Endothelial cell of umbilical vein (primary cell): Measurements from ENCODE around the gene TEX28. TPM values are rescaled to one million over a fixed set of nuclear protein-coding genes. Genes with fewer than 3 reads are reported as not detected.

ENCODE experiments used
- BruUV-seq: library from RNA; stranded (reverse); fragments of 400-500 nt; replicated peaks from 2 replicates; lab custom pipeline; 2021; lab: Mats Ljungman, UMichigan
- CTCF ChIA-PET: fragments of 300-600, 350-600 bp; sonication (Branson Sonifier 250); formaldehyde crosslinking; loops from one replicate; lab custom pipeline; 2021; ENCODE audit warnings: antibody characterized with exemption, inconsistent platforms; lab: Charles Lee
- POLR2A ChIA-PET: fragments of 300-600, 350-600 bp; sonication (Branson Sonifier 250); formaldehyde crosslinking; loops from one replicate; lab custom pipeline; 2021; ENCODE audit warnings: antibody characterized with exemption, inconsistent platforms; lab: Charles Lee
- DNase-seq: peaks from one replicate; pipeline ENCODE4 v3.0.0-alpha.2; 2011; ENCODE audit warnings: low read depth, low spot score
- FAIRE-seq: peaks from 2 replicates; lab custom pipeline; 2011; peaks lifted over from hg19 to GRCh38; lab: Jason Lieb, UNC
- H2AFZ ChIP-seq: 2 replicates; pipeline ENCODE4 v1.6.0; 2012; ENCODE audit warnings: low read depth, low read length, control low read depth, inconsistent platforms
- H3K27ac ChIP-seq: 2 replicates; pipeline ENCODE4 v1.5.1; 2011; ENCODE audit warnings: low read depth, mild to moderate bottlenecking, control low read depth, low read length, moderate library complexity; ENCODE audit not compliant: insufficient read depth
- H3K27me3 ChIP-seq, 2 experiments: 2 replicates each; pipeline versions ENCODE4 v1.6.0 to v1.6.1; 2011; ENCODE audit warnings: low read length in 2 of 2, mixed read lengths in 1 of 2; ENCODE audit not compliant: control insufficient read depth in 2 of 2, insufficient read depth in 2 of 2
- H3K36me3 ChIP-seq, 2 experiments: 2 replicates in 1 of 2; 3 replicates in 1 of 2; pipeline ENCODE4 v1.5.1; 2011; ENCODE audit warnings: low read length in 2 of 2, mild to moderate bottlenecking in 1 of 2, moderate library complexity in 1 of 2; ENCODE audit not compliant: control insufficient read depth in 2 of 2, insufficient read depth in 2 of 2; ENCODE audit errors: extremely low read depth in 1 of 2
- H3K4me1 ChIP-seq: 3 replicates; pipeline ENCODE4 v1.5.1; 2011; ENCODE audit warnings: mild to moderate bottlenecking, low read length; ENCODE audit not compliant: control insufficient read depth, insufficient read depth; ENCODE audit errors: extremely low read depth
- H3K4me2 ChIP-seq: 2 replicates; pipeline ENCODE4 v1.6.1; 2011; ENCODE audit warnings: low read length, control low read depth, mixed read lengths; ENCODE audit not compliant: insufficient read depth
- H3K4me3 ChIP-seq, 3 experiments: fragments of 200-600 bp in 1 of 3; sonication (generic), shearing (Covaris generic) in 1 of 3; replicated peaks in 1 of 3; 2 replicates each; pipeline ENCODE4 v1.5.1; 2011 to 2016; ENCODE audit warnings: control low read depth in 3 of 3, low read length in 3 of 3, mild to moderate bottlenecking in 2 of 3, inconsistent platforms in 1 of 3, low read depth in 1 of 3, moderate library complexity in 1 of 3; ENCODE audit not compliant: insufficient read depth in 1 of 3
- H3K79me2 ChIP-seq: 2 replicates; pipeline ENCODE4 v1.6.0; 2012; ENCODE audit warnings: low read length, inconsistent platforms; ENCODE audit not compliant: control insufficient read depth, insufficient read depth
- H3K9ac ChIP-seq: replicated peaks from 2 replicates; pipeline ENCODE3; 2011; ENCODE audit warnings: low read length, control low read depth; ENCODE audit not compliant: insufficient read depth; ENCODE audit errors: extremely low read depth
- H3K9me1 ChIP-seq: replicated peaks from 3 replicates; pipeline ENCODE4 v1.6.0; 2011; ENCODE audit warnings: mild to moderate bottlenecking, low read length; ENCODE audit not compliant: control insufficient read depth, insufficient read depth; ENCODE audit errors: extremely low read depth
- H3K9me3 ChIP-seq: replicated peaks from 2 replicates; pipeline ENCODE4 v1.5.1; 2012; ENCODE audit warnings: low read length, inconsistent platforms; ENCODE audit not compliant: control insufficient read depth, insufficient read depth
- H4K20me1 ChIP-seq: replicated peaks from 2 replicates; pipeline ENCODE3; 2011; ENCODE audit warnings: mild to moderate bottlenecking, low read length; ENCODE audit not compliant: control insufficient read depth, insufficient read depth; ENCODE audit errors: extremely low read depth
- CTCF ChIP-seq, 2 donors: IDR thresholded peaks; 1 replicate in 1 of 2; 2 replicates in 1 of 2; pipeline ENCODE4 v1.5.1; 2011; ENCODE audit warnings: low read length in 2 of 2, mild to moderate bottlenecking in 2 of 2, moderate library complexity in 2 of 2, control low read depth in 1 of 2, inconsistent platforms in 1 of 2, low read depth in 1 of 2; ENCODE audit not compliant: insufficient read depth in 1 of 2; ENCODE audit errors: extremely low read depth in 1 of 2
- EZH2 ChIP-seq: IDR thresholded peaks from 2 replicates; pipeline ENCODE4 v1.6.1; 2012; ENCODE audit warnings: borderline replicate concordance, low read depth, mild to moderate bottlenecking, moderate library complexity, low read length, inconsistent platforms; ENCODE audit not compliant: severe bottlenecking
- FOS ChIP-seq: IDR thresholded peaks from 2 replicates; pipeline ENCODE4 v1.6.1; 2011; ENCODE audit warnings: mild to moderate bottlenecking, low read length, moderate library complexity, borderline replicate concordance; ENCODE audit not compliant: insufficient read depth
- GATA2 ChIP-seq: IDR thresholded peaks from 2 replicates; pipeline ENCODE4 v1.7.0; 2011; ENCODE audit warnings: low read depth, mild to moderate bottlenecking, moderate library complexity, mixed read lengths, low read length; ENCODE audit not compliant: insufficient read length, insufficient read depth
- JUN ChIP-seq: IDR thresholded peaks from 2 replicates; pipeline ENCODE4 v1.6.1; 2011; ENCODE audit warnings: borderline replicate concordance, low read depth; ENCODE audit not compliant: insufficient read length, insufficient read depth
- MYC ChIP-seq: IDR thresholded peaks from one replicate; pipeline ENCODE4 v1.6.1; 2011; ENCODE audit warnings: mild to moderate bottlenecking, low read depth, low read length
- POLR2A ChIP-seq: IDR thresholded peaks from 2 replicates; pipeline ENCODE4 v1.6.1; 2012; ENCODE audit warnings: low read depth, mild to moderate bottlenecking, control low read depth, low read length
- POLR2AphosphoS5 ChIP-seq: IDR thresholded peaks from 2 replicates; pipeline ENCODE4 v1.6.1; 2012; ENCODE audit warnings: low read depth, mild to moderate bottlenecking, control low read depth, low read length, moderate library complexity; ENCODE audit not compliant: insufficient read depth
- dilution Hi-C: fragments of 300-500 bp; cut with MboI; formaldehyde crosslinking; loops from one replicate; pipeline ENCODE4 v1.15.0; 2019; ENCODE audit warnings: low sequenced_read_pairs; ENCODE audit not compliant: extremely low pct_ligation_motif_present
- intact Hi-C: fragments of 100-400 bp; cut with micrococcal nuclease; formaldehyde crosslinking; loops from one replicate; pipeline ENCODE4 v1.10.0; 2022
- polyA plus RNA-seq, 4 experiments: library from polyadenylated mRNA; depleted of rRNA in 3 of 4; stranded (reverse) in 3 of 4; unstranded in 1 of 4; fragments of >200 nt; gene quantifications; 2 replicates each; pipeline versions ENCODE4 v1.2.1 to v1.2.3, GENCODE V29; 2011 to 2012; ENCODE audit warnings: missing spikeins in 1 of 4
- total RNA-seq: library from RNA; stranded (reverse); gene quantifications from 2 replicates; pipeline ENCODE4 v1.2.3, GENCODE V29; 2021
- TF ChIP-seq, protein P1 (sequence below): IDR thresholded peaks from 2 replicates; pipeline ENCODE4 v1.6.1; 2011; ENCODE audit not compliant: insufficient read depth, insufficient read length

TEX28 gene
- total and polyA plus RNA-seq, 2 donors (not counting 3 experiments of a cell fraction or from before 2014, with no cell fraction given): not detected

DNA sequence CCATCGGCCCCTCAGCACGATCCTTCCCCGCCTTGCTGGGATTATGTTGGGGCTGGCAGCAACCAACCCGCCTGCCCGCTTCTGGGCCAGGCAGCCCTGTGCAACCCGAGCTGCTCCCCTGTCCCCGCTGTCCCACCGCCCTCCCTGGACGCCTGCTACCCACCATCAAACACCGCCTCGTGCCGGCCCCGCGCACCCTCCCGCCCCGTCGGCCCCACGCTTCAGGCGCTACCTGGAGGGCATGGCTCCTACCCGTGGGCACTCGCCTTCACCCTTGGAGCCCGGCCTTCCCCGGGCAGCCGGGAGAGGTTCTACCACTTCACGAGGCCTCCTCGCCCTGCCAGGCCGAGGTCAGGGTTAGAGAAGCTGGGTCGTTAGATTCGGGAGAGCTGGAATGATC lies 37.6 kb upstream of the TEX28 start:
- Histone ChIP-seq H3K27ac (no peak overlapping the region), H3K9me1 (no peaks in the 10 kb centered on the region), H3K36me3 (no peaks in the 10 kb centered on the region), H3K9me3 (no peaks in the 10 kb centered on the region), H3K4me3 (no peak overlapping the region), H3K79me2 (no peaks in the 10 kb centered on the region), H3K4me1 (peaks cover 17% of the 10 kb centered on the region), H3K27me3 (no peaks in the 10 kb centered on the region), H3K4me2 (no peak overlapping the region), H2AFZ (no peak overlapping the region), H3K9ac (no peak overlapping the region), H4K20me1 (no peaks in the 10 kb centered on the region)
- BruUV-seq: no TSS peak
- POLR2A ChIA-PET: no interaction called here
- intact Hi-C loops: no loop called here
- FAIRE-seq: no peak
- no peak for TF ChIP-seq POLR2AphosphoS5
- TF ChIP-seq FOS: no peak
- TF ChIP-seq JUN: no peak
- no peak for TF ChIP-seq MYC
- TF ChIP-seq GATA2: no peak
- TF ChIP-seq EZH2: no peak
- TF ChIP-seq POLR2A: no peak
- no peak for DNase-seq
- dilution Hi-C loops: no loop called here
- CTCF ChIA-PET: no interaction called here

GRCh38 chrX:154329294-154329693 lies 34.4 kb upstream of the TEX28 start:
- no peaks in the 10 kb centered on the region for H3K27me3 ChIP-seq
- BruUV-seq: no TSS peak
- dilution Hi-C loops: no loop called here

More at GRCh38 chrX:154329294-154329693, 34.4 kb upstream of the TEX28 start:
- no peaks in the 10 kb centered on the region for H3K9me1 ChIP-seq
- H3K4me1 ChIP-seq: peaks cover 25% of the 10 kb centered on the region
- no peak overlapping the region for H3K27ac ChIP-seq
- H3K4me2 ChIP-seq: no peak overlapping the region
- no peak overlapping the region for H2AFZ ChIP-seq
- no peak for FAIRE-seq
- no peak overlapping the region for H3K9ac ChIP-seq
- intact Hi-C loops: no loop called here
- H3K4me3 ChIP-seq: no peak overlapping the region
- ChIA-PET POLR2A (no interaction called here), CTCF (no interaction called here)
- H4K20me1 ChIP-seq: no peaks in the 10 kb centered on the region
- no peaks in the 10 kb centered on the region for H3K79me2 ChIP-seq
- no peaks in the 10 kb centered on the region for H3K36me3 ChIP-seq
- DNase-seq: no peak
- no peaks in the 10 kb centered on the region for H3K9me3 ChIP-seq
- TF ChIP-seq MYC (no peak), CTCF (IDR thresholded peaks at IDR 0.05; ENCODE audit: extremely low read depth in 1 of 2, insufficient read depth in 1 of 2, low read depth in 1 of 2, low read length in 2 of 2) (no peak), POLR2A (no peak), FOS (no peak), EZH2 (no peak), JUN (no peak), POLR2AphosphoS5 (no peak), GATA2 (no peak)
- TF ChIP-seq, protein P1, sequence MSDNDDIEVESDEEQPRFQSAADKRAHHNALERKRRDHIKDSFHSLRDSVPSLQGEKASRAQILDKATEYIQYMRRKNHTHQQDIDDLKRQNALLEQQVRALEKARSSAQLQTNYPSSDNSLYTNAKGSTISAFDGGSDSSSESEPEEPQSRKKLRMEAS: no peak
